Calu3 (cell line): Measurements from ENCODE around the gene ACTR2. TPM values are rescaled to one million over a fixed set of nuclear protein-coding genes. Genes with fewer than 3 reads are reported as not detected.

Experiments used
- BruUV-seq: library from RNA; stranded (reverse); fragments of 400-500 nt; replicated peaks from 2 replicates; lab custom pipeline; 2021; lab: Mats Ljungman, UMichigan
- CTCF ChIA-PET: fragments of 300-600 bp; sonication (Branson Sonifier 250); formaldehyde crosslinking; loops from one replicate; lab custom pipeline; 2022; ENCODE audit warnings: antibody characterized with exemption; lab: Charles Lee
- DNase-seq: peaks from one replicate; pipeline ENCODE4 v3.0.0; 2022
- H3K27ac Mint-ChIP-seq: one replicate; pipeline ENCODE4 v1.8.0; 2022; ENCODE audit warnings: mixed read lengths; ENCODE audit not compliant: unreplicated experiment
- H3K27me3 Mint-ChIP-seq: one replicate; pipeline ENCODE4 v1.8.0; 2022; ENCODE audit warnings: mixed read lengths; ENCODE audit not compliant: unreplicated experiment
- H3K36me3 Mint-ChIP-seq: one replicate; pipeline ENCODE4 v1.8.0; 2022; ENCODE audit warnings: mild to moderate bottlenecking, moderate library complexity, mixed read lengths; ENCODE audit not compliant: insufficient read depth, unreplicated experiment
- H3K4me1 Mint-ChIP-seq: one replicate; pipeline ENCODE4 v1.8.0; 2022; ENCODE audit warnings: mild to moderate bottlenecking, low read depth, mixed read lengths; ENCODE audit not compliant: unreplicated experiment
- H3K4me3 Mint-ChIP-seq: one replicate; pipeline ENCODE4 v1.8.0; 2022; ENCODE audit warnings: mild to moderate bottlenecking, low read depth, moderate library complexity, mixed read lengths; ENCODE audit not compliant: unreplicated experiment
- H3K9me3 Mint-ChIP-seq: one replicate; pipeline ENCODE4 v1.8.0; 2022; ENCODE audit warnings: low read depth, mixed read lengths; ENCODE audit not compliant: unreplicated experiment
- CTCF ChIP-seq: fragments of 200-600 bp; IDR thresholded peaks from one replicate; pipeline ENCODE4 v1.8.0; 2022; ENCODE audit warnings: antibody characterized with exemption; ENCODE audit not compliant: unreplicated experiment
- intact Hi-C: fragments of 100-400 bp; cut with micrococcal nuclease; formaldehyde crosslinking; loops from one replicate; pipeline ENCODE4 v1.10.0; 2022; ENCODE audit not compliant: unreplicated experiment
- total RNA-seq: library from RNA; stranded (reverse); gene quantifications from 2 replicates; pipeline ENCODE4 v1.2.3, GENCODE V29; 2022

The ACTR2 gene
- total RNA-seq, 1 experiment from 2014 or later: 240 TPM

- no peaks in the 10 kb centered on the region for H3K9me3 Mint-ChIP-seq
- peaks cover 21% of the 10 kb centered on the region for H3K4me1 Mint-ChIP-seq
- no peaks in the 10 kb centered on the region for H3K27me3 Mint-ChIP-seq
- TF ChIP-seq CTCF: peak; percentile 45
- intact Hi-C loops: loop anchor here (2.0 kb wide), 1 partner anchor 55 kb away; no protein-coding TSS in a partner anchor
- CTCF ChIA-PET: interaction anchor here (0.5 to 1.4 kb wide), 10 partner anchors 11 to 238 kb away, joined by 3 to 5 read pairs (median 4); no protein-coding TSS in a partner anchor
- no TSS peak for BruUV-seq
- peak overlapping the region; percentile 91 for H3K27ac Mint-ChIP-seq
- H3K36me3 Mint-ChIP-seq: peaks cover 9% of the 10 kb centered on the region
- DNase-seq: peak; percentile 53
- peak overlapping the region; percentile 55 for H3K4me3 Mint-ChIP-seq
These were observed 92.6 kb downstream of the ACTR2 start for GRCh38 chr2:65320042-65320725.

Other genes with a start within 250 kb of the ACTR2 start
- gene SLC1A4, start 238.4 kb upstream of the ACTR2 start, total RNA-seq: 15.4 and 22.9 TPM in 2 replicates
- gene CEP68, start 171.4 kb upstream of the ACTR2 start, total RNA-seq: 9.6 and 10.0 TPM in 2 replicates
- gene RAB1A, start 97.7 kb upstream of the ACTR2 start, total RNA-seq: 141 and 148 TPM in 2 replicates
- gene SPRED2, start 204.8 kb downstream of the ACTR2 start, total RNA-seq: 28.9 and 33.3 TPM in 2 replicates